Stimulated activated naive CD8-positive, alpha-beta T cell treated with anti-CD3 and anti-CD28 coated beads, Interleukin-15, amount 100 ng/mL, for 72 hours (primary cell): ENCODE data around the gene FCAMR.

Experiments used
- ATAC-seq: fragments of 150-1000 bp; cut with Tn5 transposase; 2 replicates; pipeline ENCODE4 v1.10.0; 2021; ENCODE audit warnings: mild to moderate bottlenecking, moderate library complexity
- DNase-seq, 2 donors: peaks; one replicate each; pipeline ENCODE4 v3.0.0; 2021 to 2022
- H3K27ac Mint-ChIP-seq, 2 donors: one replicate each; pipeline ENCODE4 v1.8.0; 2022; ENCODE audit warnings: mild to moderate bottlenecking in 2 of 2, mixed read lengths in 2 of 2, moderate library complexity in 2 of 2
- H3K27me3 Mint-ChIP-seq: one replicate; pipeline ENCODE4 v1.8.0; 2022; ENCODE audit warnings: mixed read lengths
- H3K4me1 Mint-ChIP-seq: one replicate; pipeline ENCODE4 v1.8.0; 2022; ENCODE audit warnings: mild to moderate bottlenecking, mixed read lengths
- H3K4me3 Mint-ChIP-seq, 2 donors: one replicate each; pipeline ENCODE4 v1.8.0; 2022; ENCODE audit warnings: mild to moderate bottlenecking in 2 of 2, mixed read lengths in 2 of 2, moderate library complexity in 1 of 2
- H3K9me3 Mint-ChIP-seq, 2 donors: one replicate each; pipeline ENCODE4 v1.8.0; 2022; ENCODE audit warnings: mixed read lengths in 2 of 2

Gene FCAMR

DNA sequence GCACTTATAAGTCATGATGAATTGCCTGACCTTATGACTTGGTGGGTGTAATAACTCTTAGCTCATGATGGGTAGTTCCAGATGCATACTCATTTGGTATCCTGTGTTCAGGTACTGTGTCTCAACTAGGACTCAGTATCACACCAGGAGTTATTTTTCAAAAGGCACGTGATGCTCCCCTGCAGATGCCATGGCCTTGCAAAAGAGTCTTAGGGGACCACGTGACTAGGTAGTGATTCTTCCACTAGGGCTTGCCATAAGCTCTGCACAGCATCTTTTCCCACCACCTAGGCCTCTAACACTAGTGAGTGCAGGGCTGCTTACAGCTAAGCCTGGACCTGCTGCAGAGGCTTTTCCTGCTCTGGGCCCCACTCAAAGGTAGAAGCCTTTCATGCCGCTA lies 3.9 kb upstream of the FCAMR start:
- ATAC-seq (no peak), DNase-seq (no peak)
- Mint-ChIP-seq H3K9me3 (no peaks in the 10 kb centered on the region), H3K4me1 (no peaks in the 10 kb centered on the region), H3K27me3 (peaks cover 28% of the 10 kb centered on the region), H3K27ac (no peak overlapping the region), H3K4me3 (no peak overlapping the region)

- ATAC-seq (no peak), DNase-seq (no peak)
- Mint-ChIP-seq H3K9me3 (no peaks in the 10 kb centered on the region), H3K4me1 (peaks cover 8% of the 10 kb centered on the region), H3K27ac (no peak overlapping the region), H3K27me3 (peaks cover 39% of the 10 kb centered on the region), H3K4me3 (no peak overlapping the region)
These were observed 2.5 kb upstream of the FCAMR start for GRCh38 chr1:206972728-206973127.

- H3K27ac Mint-ChIP-seq: no peak overlapping the region
- no peaks in the 10 kb centered on the region for H3K9me3 Mint-ChIP-seq
- ATAC-seq (no peak), DNase-seq (no peak)
- peaks cover 18% of the 10 kb centered on the region for H3K4me1 Mint-ChIP-seq
- H3K4me3 Mint-ChIP-seq: no peak overlapping the region
- peaks cover 39% of the 10 kb centered on the region for H3K27me3 Mint-ChIP-seq
These were observed 882 bp upstream of the FCAMR start for GRCh38 chr1:206971029-206971655.

DNA sequence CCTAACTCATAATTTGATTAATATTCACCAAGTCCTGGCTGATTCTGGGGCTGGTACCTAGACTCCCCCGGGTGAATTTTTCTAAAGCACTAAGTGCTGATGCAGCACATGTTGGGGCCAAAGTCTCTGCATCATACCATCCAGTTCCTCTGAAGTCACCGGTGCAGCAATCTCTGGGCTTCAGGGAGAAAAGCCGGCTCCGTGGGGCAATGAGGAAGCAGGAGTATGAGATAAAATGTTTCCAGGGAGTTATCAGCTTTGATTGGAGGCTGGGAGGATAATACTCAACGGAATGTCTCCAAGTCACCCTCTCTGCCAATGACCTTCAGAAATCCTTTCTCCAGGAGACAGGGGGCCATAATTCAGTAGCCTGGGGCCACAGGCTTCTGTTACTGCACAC lies 1.2 kb downstream of the FCAMR start:
- Mint-ChIP-seq H3K27me3 (peaks cover 39% of the 10 kb centered on the region), H3K4me1 (peaks cover 24% of the 10 kb centered on the region), H3K9me3 (no peaks in the 10 kb centered on the region), H3K27ac (no peak overlapping the region), H3K4me3 (no peak overlapping the region)
- no peak for DNase-seq
- no peak for ATAC-seq

- Mint-ChIP-seq H3K27me3 (peaks cover 35% of the 10 kb centered on the region), H3K4me1 (peaks cover 42% of the 10 kb centered on the region), H3K9me3 (no peaks in the 10 kb centered on the region), H3K27ac (peak overlapping the region in 1 of 2 donors; percentile 75), H3K4me3 (peak overlapping the region; percentile 63 to 64)
- peak; percentile 20 for ATAC-seq
- no peak for DNase-seq
These were observed 3.0 kb downstream of the FCAMR start for GRCh38 chr1:206967096-206967849.

DNA sequence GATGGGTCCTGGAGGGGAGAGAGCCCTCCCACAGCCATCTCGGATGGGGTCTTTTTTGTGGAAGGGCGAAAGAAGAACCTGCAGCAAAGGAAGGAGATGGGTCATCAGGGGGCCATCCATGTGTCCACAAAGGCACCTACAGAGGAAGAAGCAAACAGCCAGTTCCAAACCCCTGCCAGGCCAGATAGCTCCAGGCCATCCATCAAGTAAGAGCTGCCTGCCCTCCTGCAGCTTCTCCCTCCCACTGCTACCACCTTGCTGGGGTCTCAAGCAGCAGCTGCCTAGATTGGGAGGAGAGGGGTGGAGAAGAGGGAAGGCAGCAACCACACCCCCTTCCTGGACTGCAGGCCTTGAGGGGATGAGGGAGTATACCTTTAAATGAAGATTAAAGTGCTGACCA lies 4.5 kb downstream of the FCAMR start:
- Mint-ChIP-seq H3K9me3 (no peaks in the 10 kb centered on the region), H3K27me3 (peaks cover 27% of the 10 kb centered on the region), H3K4me1 (peaks cover 47% of the 10 kb centered on the region), H3K27ac (peak overlapping the region in 1 of 2 donors; percentile 53), H3K4me3 (no peak overlapping the region)
- ATAC-seq: no peak
- DNase-seq: no peak

GRCh38 chr1:206963740-206964139 lies 6.5 kb downstream of the FCAMR start:
- DNase-seq: no peak
- no peak for ATAC-seq
- peaks cover 7% of the 10 kb centered on the region for H3K27me3 Mint-ChIP-seq
- no peaks in the 10 kb centered on the region for H3K9me3 Mint-ChIP-seq
- no peak overlapping the region for H3K4me3 Mint-ChIP-seq
- H3K4me1 Mint-ChIP-seq: peaks cover 47% of the 10 kb centered on the region
- peak overlapping the region in 1 of 2 donors; percentile 10 for H3K27ac Mint-ChIP-seq

DNA sequence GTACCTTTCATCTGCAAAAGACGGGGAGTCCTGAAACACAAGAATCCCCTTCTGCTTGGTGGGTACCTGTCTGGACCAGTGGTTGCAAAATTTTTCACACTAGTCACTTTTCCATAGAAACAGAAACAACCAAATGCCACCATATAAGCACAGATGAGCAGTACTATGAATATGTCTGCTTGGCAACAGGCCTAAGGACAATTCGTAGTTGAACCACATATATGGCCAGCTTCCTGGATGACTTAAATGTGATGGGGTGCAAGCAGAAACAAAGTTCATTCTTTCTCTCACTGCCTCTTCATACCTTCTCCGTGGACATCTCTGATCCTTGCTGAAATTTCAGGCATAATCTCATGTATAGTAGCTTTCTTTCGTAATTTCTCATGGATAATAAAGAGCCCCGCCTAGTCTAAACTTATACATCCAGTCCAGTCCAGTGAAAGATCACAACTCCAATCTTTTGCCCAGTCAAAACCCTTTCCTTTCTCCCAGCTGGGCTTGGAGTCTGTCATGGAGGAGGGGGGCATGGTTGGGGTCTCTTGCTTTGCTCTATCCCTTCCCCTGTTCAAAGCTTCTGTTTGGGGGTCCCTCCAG lies 7.0 kb downstream of the FCAMR start:
- H3K27ac Mint-ChIP-seq: no peak overlapping the region
- H3K4me3 Mint-ChIP-seq: no peak overlapping the region
- no peaks in the 10 kb centered on the region for H3K9me3 Mint-ChIP-seq
- peaks cover 44% of the 10 kb centered on the region for H3K4me1 Mint-ChIP-seq
- ATAC-seq (peak; percentile 53), DNase-seq (no peak)
- peaks cover 1% of the 10 kb centered on the region for H3K27me3 Mint-ChIP-seq

- peak overlapping the region in 1 of 2 donors; percentile 29 for H3K27ac Mint-ChIP-seq
- H3K4me1 Mint-ChIP-seq: peaks cover 34% of the 10 kb centered on the region
- DNase-seq: no peak
- no peak overlapping the region for H3K4me3 Mint-ChIP-seq
- H3K9me3 Mint-ChIP-seq: no peaks in the 10 kb centered on the region
- no peaks in the 10 kb centered on the region for H3K27me3 Mint-ChIP-seq
- peak; percentile 41 for ATAC-seq
These were observed 8.0 kb downstream of the FCAMR start for GRCh38 chr1:206962272-206962671.

DNA sequence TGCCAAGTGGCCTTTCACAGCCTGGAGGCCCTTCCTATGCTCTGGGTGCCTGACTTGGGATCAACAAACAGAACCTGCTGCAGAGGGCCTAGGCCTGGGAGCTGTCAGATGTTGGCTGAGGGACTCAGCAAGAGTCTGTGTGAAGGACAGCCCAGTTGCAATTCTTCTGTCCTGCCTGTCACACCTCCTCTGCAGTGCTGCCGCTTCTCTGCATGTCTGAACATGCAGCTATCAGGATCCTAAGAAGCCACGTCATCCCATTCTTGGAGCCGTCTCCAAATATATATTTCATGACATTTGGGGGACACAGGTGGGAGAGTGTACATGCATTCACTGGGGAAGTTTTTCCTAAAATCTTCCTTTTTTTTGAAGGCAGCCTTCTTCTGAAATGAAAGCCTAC lies 8.6 kb downstream of the FCAMR start:
- H3K4me3 Mint-ChIP-seq: no peak overlapping the region
- ATAC-seq: no peak
- no peak overlapping the region for H3K27ac Mint-ChIP-seq
- H3K27me3 Mint-ChIP-seq: no peaks in the 10 kb centered on the region
- H3K9me3 Mint-ChIP-seq: no peaks in the 10 kb centered on the region
- DNase-seq: no peak
- H3K4me1 Mint-ChIP-seq: peaks cover 28% of the 10 kb centered on the region

DNA sequence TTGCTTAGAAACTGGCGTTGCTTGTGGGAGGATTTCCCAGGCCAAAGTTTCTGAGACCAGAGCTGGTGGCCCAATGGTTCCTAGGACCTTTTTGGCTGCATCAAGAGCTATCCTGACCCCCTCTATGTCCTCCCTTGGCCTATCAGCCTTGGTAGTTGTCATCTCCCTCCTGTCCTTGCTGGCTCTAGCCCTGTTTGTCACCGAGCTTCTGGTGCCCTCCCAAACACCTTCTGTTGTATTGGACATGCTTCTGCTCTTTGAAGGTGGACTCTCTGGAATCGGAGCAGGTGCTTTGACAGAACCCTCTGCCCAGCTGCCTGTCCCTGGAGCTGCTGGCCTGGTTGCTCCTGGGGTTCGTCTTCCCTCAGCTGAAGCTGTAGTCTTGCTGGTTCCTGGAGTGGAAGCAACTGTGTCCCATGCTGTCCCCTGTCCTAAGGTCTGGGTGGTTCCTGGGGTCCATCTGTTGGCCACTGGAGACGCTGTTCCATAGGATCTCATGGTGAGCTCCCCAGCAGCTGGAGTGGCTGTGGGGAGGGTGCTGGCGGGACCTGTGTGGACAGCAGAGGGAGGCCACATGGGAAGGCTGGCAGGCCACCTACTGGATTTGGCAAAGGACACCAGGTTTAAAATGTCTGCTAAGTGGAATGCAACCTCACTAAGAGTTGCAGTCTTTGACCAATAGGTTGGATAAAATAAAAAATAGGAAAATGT lies 9.4 kb downstream of the FCAMR start:
- H3K4me3 Mint-ChIP-seq: no peak overlapping the region
- H3K9me3 Mint-ChIP-seq: no peaks in the 10 kb centered on the region
- peaks cover 29% of the 10 kb centered on the region for H3K4me1 Mint-ChIP-seq
- DNase-seq (no peak), ATAC-seq (no peak)
- no peaks in the 10 kb centered on the region for H3K27me3 Mint-ChIP-seq
- no peak overlapping the region for H3K27ac Mint-ChIP-seq

GRCh38 chr1:206958144-206958543 lies 12.1 kb downstream of the FCAMR start:
- no peak for DNase-seq
- no peak for ATAC-seq
- H3K27ac Mint-ChIP-seq: no peak overlapping the region

GRCh38 chr1:206957639-206958038 lies 12.6 kb downstream of the FCAMR start:
- Mint-ChIP-seq H3K27me3 (no peaks in the 10 kb centered on the region), H3K4me1 (peaks cover 32% of the 10 kb centered on the region), H3K9me3 (no peaks in the 10 kb centered on the region), H3K4me3 (no peak overlapping the region), H3K27ac (no peak overlapping the region)
- ATAC-seq (no peak), DNase-seq (no peak)

More at GRCh38 chr1:206958144-206958543, 12.1 kb downstream of the FCAMR start:
- no peaks in the 10 kb centered on the region for H3K27me3 Mint-ChIP-seq
- H3K4me3 Mint-ChIP-seq: no peak overlapping the region
- H3K4me1 Mint-ChIP-seq: peaks cover 37% of the 10 kb centered on the region
- no peaks in the 10 kb centered on the region for H3K9me3 Mint-ChIP-seq

DNA sequence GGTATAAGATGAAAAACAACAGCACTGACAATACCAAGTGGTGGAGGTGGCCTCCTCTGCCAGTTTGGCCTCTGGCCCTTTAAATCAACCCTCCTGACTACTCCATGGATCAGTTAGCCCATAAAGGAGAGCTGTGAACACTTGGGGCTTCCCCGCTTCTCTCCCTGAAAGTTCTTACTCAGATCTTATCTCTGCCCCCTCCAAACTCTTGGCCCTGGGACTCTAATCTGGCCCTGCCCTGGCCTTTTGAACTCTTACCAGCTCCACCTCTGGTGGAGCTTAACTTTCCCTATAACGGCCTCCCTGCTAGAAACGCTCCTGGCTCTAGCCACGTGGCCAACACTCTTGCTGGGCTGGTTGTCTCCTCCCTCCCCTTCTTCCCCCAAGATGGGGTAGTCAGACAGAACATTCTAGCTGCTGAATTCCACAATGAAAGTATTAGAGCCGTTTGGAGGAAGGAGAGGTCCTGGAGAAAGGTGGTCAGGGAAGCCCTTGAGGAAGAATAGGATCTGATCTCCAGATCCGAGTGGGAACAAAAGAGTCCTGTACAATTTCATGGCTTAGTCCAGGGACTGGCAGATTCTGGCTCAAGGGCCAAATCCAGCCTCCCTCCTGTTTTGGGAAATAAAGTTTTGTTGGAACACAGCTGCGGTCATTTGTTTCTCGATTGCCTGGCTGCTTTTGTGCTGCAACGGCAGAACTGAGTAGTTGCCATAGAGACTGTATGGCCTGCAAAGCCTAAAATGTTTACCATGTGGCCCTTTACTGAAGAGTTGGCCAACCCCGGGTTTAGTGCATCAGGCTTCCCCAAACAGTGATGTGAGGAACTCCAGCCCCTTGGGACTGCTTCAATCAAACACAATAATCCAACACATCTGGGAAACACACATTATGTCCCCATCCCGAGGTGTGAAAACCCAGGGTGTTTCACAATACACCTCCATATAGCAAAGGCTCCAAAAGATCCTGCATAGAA lies 14.5 kb downstream of the FCAMR start:
- no peaks in the 10 kb centered on the region for H3K9me3 Mint-ChIP-seq

More for the DNA sequence above, 14.5 kb downstream of the FCAMR start:
- DNase-seq (no peak), ATAC-seq (peak; percentile 72)
- no peak overlapping the region for H3K4me3 Mint-ChIP-seq
- no peaks in the 10 kb centered on the region for H3K27me3 Mint-ChIP-seq
- peaks cover 24% of the 10 kb centered on the region for H3K4me1 Mint-ChIP-seq
- H3K27ac Mint-ChIP-seq: no peak overlapping the region
